ENCODE measurements around the gene RAP1A.

The RAP1A gene

GRCh38 chr1:111720977-111721786, 101.6 kb downstream of the RAP1A start:
- DNase-seq = no peak

GRCh38 chr1:111723091-111723806, 103.7 kb downstream of the RAP1A start:
- no peak for DNase-seq

GRCh38 chr1:111723871-111724270, 104.3 kb downstream of the RAP1A start:
- no peak for DNase-seq

- DNase-seq = no peak
Measured at GRCh38 chr1:111725192-111725591, 105.6 kb downstream of the RAP1A start.

GRCh38 chr1:111727056-111727455, 107.5 kb downstream of the RAP1A start:
- DNase-seq = no peak

GRCh38 chr1:111729271-111729921, 109.8 kb downstream of the RAP1A start:
- no peak for DNase-seq

GRCh38 chr1:111729946-111730681, 110.5 kb downstream of the RAP1A start:
- no peak for DNase-seq

- no peak for DNase-seq
Measured at GRCh38 chr1:111730706-111731105, 111.1 kb downstream of the RAP1A start.

- DNase-seq = no peak
Measured at GRCh38 chr1:111731956-111732355, 112.4 kb downstream of the RAP1A start.

GRCh38 chr1:111732718-111733117, 113.1 kb downstream of the RAP1A start:
- no peak for DNase-seq

GRCh38 chr1:111733183-111733991, 113.8 kb downstream of the RAP1A start:
- no peak for DNase-seq

GRCh38 chr1:111733992-111734341, 114.4 kb downstream of the RAP1A start:
- DNase-seq = no peak

GRCh38 chr1:111734426-111734825, 114.8 kb downstream of the RAP1A start:
- no peak for DNase-seq

- DNase-seq = no peak
Measured at GRCh38 chr1:111734856-111735255, 115.3 kb downstream of the RAP1A start.

GRCh38 chr1:111735321-111735720, 115.7 kb downstream of the RAP1A start:
- no peak for DNase-seq

- DNase-seq = peak; percentile 15 to 77 (median 75)
Measured at GRCh38 chr1:111735858-111736544, 116.4 kb downstream of the RAP1A start.

GRCh38 chr1:111736548-111737215, 117.1 kb downstream of the RAP1A start:
- peak in 2 of 3 experiments; percentile 7 to 20 for DNase-seq

- DNase-seq = no peak
Measured at GRCh38 chr1:111737216-111738132, 117.9 kb downstream of the RAP1A start.

GRCh38 chr1:111738133-111738435, 118.5 kb downstream of the RAP1A start:
- no peak for DNase-seq

All from NCI-H1417 (cell line).